ENCODE data around the gene U2SURP.
"Not testable (repeated sequence)": the region's sequence is repeated elsewhere in the genome, so short reads cannot be mapped to it uniquely, and the experiment has no call there.

GRCh38 chr3:143046075-143046474, 44.7 kb downstream of the U2SURP start:
- TF ChIP-seq CTCF (conservative IDR thresholded peaks at IDR 0.05 in 1 of 2, IDR thresholded peaks at IDR 0.05 in 1 of 2; ENCODE audit: low read depth in 1 of 2, low read length in 2 of 2); EZH2 (IDR thresholded peaks at IDR 0.05; ENCODE audit: low read length, missing control alignments): not testable (repeated sequence)

Data from fibroblast of lung (primary cell).